GM19452 (cell line): ENCODE measurements around the gene FGF19.

Source experiments
- ATAC-seq: cut with Tn5 transposase; IDR thresholded peaks from one replicate; pipeline ENCODE4 v1.9.1; 2021; ENCODE audit not compliant: unreplicated experiment

The FGF19 gene

GRCh38 chr11:69657456-69657910 lies 46.3 kb downstream of the FGF19 start:
- no peak for ATAC-seq

GRCh38 chr11:69656536-69657455 lies 47.0 kb downstream of the FGF19 start:
- no peak for ATAC-seq

GRCh38 chr11:69655479-69656428 lies 48.1 kb downstream of the FGF19 start:
- no peak for ATAC-seq

GRCh38 chr11:69654660-69655478 lies 49.0 kb downstream of the FGF19 start:
- no peak for ATAC-seq

- no peak for ATAC-seq
These were observed 49.7 kb downstream of the FGF19 start for GRCh38 chr11:69654001-69654659.

GRCh38 chr11:69653406-69653960 lies 50.3 kb downstream of the FGF19 start:
- no peak for ATAC-seq

GRCh38 chr11:69652999-69653398 lies 50.8 kb downstream of the FGF19 start:
- ATAC-seq, result no peak

GRCh38 chr11:69651834-69652620 lies 51.8 kb downstream of the FGF19 start:
- no peak for ATAC-seq

GRCh38 chr11:69650832-69651344 lies 52.9 kb downstream of the FGF19 start:
- no peak for ATAC-seq

GRCh38 chr11:69650081-69650831 lies 53.6 kb downstream of the FGF19 start:
- ATAC-seq, result no peak

- no peak for ATAC-seq
These were observed 54.3 kb downstream of the FGF19 start for GRCh38 chr11:69649576-69649900.

- no peak for ATAC-seq
These were observed 54.9 kb downstream of the FGF19 start for GRCh38 chr11:69648679-69649575.
